OCI-LY7 (cell line): ENCODE results near the gene XRCC4. TPM values are rescaled to one million over a fixed set of nuclear protein-coding genes. Genes with fewer than 3 reads are reported as not detected.

Source experiments
- BruUV-seq: library from RNA; stranded (reverse); fragments of 400-500 nt; replicated peaks from 2 replicates; lab custom pipeline; 2021; lab: Mats Ljungman, UMichigan
- CTCF ChIA-PET: fragments of 300-600 bp; sonication (Branson Sonifier 250); formaldehyde crosslinking; loops from one replicate; lab custom pipeline; 2022; ENCODE audit warnings: antibody characterized with exemption; ENCODE audit not compliant: unreplicated experiment; lab: Charles Lee
- POLR2A ChIA-PET: fragments of 300-600 bp; sonication (Branson Sonifier 250); formaldehyde crosslinking; loops from one replicate; lab custom pipeline; 2022; ENCODE audit warnings: antibody characterized with exemption; lab: Charles Lee
- DNase-seq: peaks from one replicate; pipeline ENCODE4 v3.0.0-alpha.2; 2015; ENCODE audit warnings: low spot score
- H2AFZ ChIP-seq: fragments of 200-600 bp; sonication (generic), shearing (Covaris generic); 2 replicates; pipeline ENCODE4 v1.6.1; 2014; ENCODE audit warnings: mild to moderate bottlenecking, antibody characterized with exemption, low read length, moderate library complexity
- H3K27ac ChIP-seq: fragments of 200-600 bp; sonication (generic); 2 replicates; pipeline ENCODE4 v1.5.1; 2014; ENCODE audit warnings: mixed run types, low read depth, mild to moderate bottlenecking, moderate library complexity, low read length, inconsistent platforms; ENCODE audit not compliant: poor library complexity, severe bottlenecking
- H3K36me3 ChIP-seq: fragments of 200-600 bp; sonication (generic); 2 replicates; pipeline ENCODE4 v1.6.1; 2014; ENCODE audit warnings: mild to moderate bottlenecking, antibody characterized with exemption, low read length, moderate library complexity, mixed read lengths; ENCODE audit not compliant: insufficient read depth
- H3K4me1 ChIP-seq: fragments of 200-600 bp; sonication (generic); 2 replicates; pipeline ENCODE4 v1.5.1; 2014; ENCODE audit warnings: mild to moderate bottlenecking, low read length; ENCODE audit not compliant: insufficient read depth, poor library complexity, severe bottlenecking
- H3K4me2 ChIP-seq: fragments of 200-600 bp; sonication (generic); 2 replicates; pipeline ENCODE4 v1.6.1; 2014; ENCODE audit warnings: mild to moderate bottlenecking, low read length
- H3K4me3 ChIP-seq: fragments of 200-600 bp; sonication (generic); 2 replicates; pipeline ENCODE4 v1.5.1; 2014; ENCODE audit warnings: mild to moderate bottlenecking, low read depth, low read length; ENCODE audit not compliant: poor library complexity, severe bottlenecking
- H3K79me2 ChIP-seq: fragments of 200-600 bp; sonication (generic); 2 replicates; pipeline ENCODE4 v1.6.1; 2016; ENCODE audit warnings: low read depth, mild to moderate bottlenecking, low read length, moderate library complexity, mixed read lengths; ENCODE audit not compliant: insufficient read depth
- H3K9me2 ChIP-seq: fragments of 200-600 bp; sonication (generic); 2 replicates; pipeline ENCODE4 v1.6.1; 2016; ENCODE audit warnings: mild to moderate bottlenecking, low read length, mixed read lengths; ENCODE audit not compliant: insufficient read depth
- H3K9me3 ChIP-seq: fragments of 200-600 bp; sonication (generic); 2 replicates; pipeline ENCODE4 v1.6.1; 2014; ENCODE audit warnings: mild to moderate bottlenecking, mixed run types, low read length, mixed read lengths
- H4K20me1 ChIP-seq: fragments of 200-600 bp; sonication (generic); 2 replicates; pipeline ENCODE4 v1.6.1; 2014; ENCODE audit warnings: mild to moderate bottlenecking, antibody characterized with exemption, low read length, moderate library complexity, mixed read lengths; ENCODE audit not compliant: insufficient read depth
- CTCF ChIP-seq: fragments of 200-600 bp; sonication (generic); conservative IDR thresholded peaks from 2 replicates; pipeline ENCODE4 v1.5.1; 2014; ENCODE audit warnings: mild to moderate bottlenecking, antibody characterized with exemption, low read length, moderate library complexity, mixed read lengths
- EZH2phosphoT487 ChIP-seq: fragments of 200-600 bp; sonication (generic); IDR thresholded peaks from 2 replicates; pipeline ENCODE4 v1.6.1; 2018; ENCODE audit warnings: low read depth, borderline replicate concordance, mild to moderate bottlenecking, mixed run types, antibody characterized with exemption, low read length, moderate library complexity, mixed read lengths
- intact Hi-C: fragments of 100-400 bp; cut with micrococcal nuclease; formaldehyde crosslinking; loops from one replicate; pipeline ENCODE4 v1.10.0; 2022; ENCODE audit not compliant: unreplicated experiment
- total RNA-seq, 2 experiments: library from RNA; depleted of rRNA in 1 of 2; stranded (reverse); fragments of >200 nt in 1 of 2; shearing (Covaris generic) in 1 of 2; gene quantifications; 2 replicates each; pipeline ENCODE4 v1.2.3, GENCODE V29; 2014 to 2022

Gene XRCC4
- total RNA-seq, 2 experiments from 2014 or later, result 14.5 to 23.3 TPM

GRCh38 chr5:83306572-83307241 is 229.4 kb downstream of the XRCC4 start:
- intact Hi-C loops, result no loop called here
- no TSS peak for BruUV-seq
- ChIA-PET POLR2A (interaction anchor here (0.7 kb wide), 1 partner anchor 17 kb away, joined by 3 read pairs; no protein-coding TSS in a partner anchor), CTCF (no interaction called here)
- H3K4me3 ChIP-seq, result no peak overlapping the region
- no peaks in the 10 kb centered on the region for H3K9me2 ChIP-seq
- H3K4me1 ChIP-seq, result no peaks in the 10 kb centered on the region
- no peaks in the 10 kb centered on the region for H3K79me2 ChIP-seq
- H3K9me3 ChIP-seq, result no peaks in the 10 kb centered on the region
- DNase-seq, result no peak
- H3K27ac ChIP-seq, result no peak overlapping the region
- H3K4me2 ChIP-seq, result no peak overlapping the region
- no peak for TF ChIP-seq EZH2phosphoT487
- TF ChIP-seq CTCF, result no peak
- H4K20me1 ChIP-seq, result no peaks in the 10 kb centered on the region
- no peak overlapping the region for H2AFZ ChIP-seq
- no peaks in the 10 kb centered on the region for H3K36me3 ChIP-seq

DNA sequence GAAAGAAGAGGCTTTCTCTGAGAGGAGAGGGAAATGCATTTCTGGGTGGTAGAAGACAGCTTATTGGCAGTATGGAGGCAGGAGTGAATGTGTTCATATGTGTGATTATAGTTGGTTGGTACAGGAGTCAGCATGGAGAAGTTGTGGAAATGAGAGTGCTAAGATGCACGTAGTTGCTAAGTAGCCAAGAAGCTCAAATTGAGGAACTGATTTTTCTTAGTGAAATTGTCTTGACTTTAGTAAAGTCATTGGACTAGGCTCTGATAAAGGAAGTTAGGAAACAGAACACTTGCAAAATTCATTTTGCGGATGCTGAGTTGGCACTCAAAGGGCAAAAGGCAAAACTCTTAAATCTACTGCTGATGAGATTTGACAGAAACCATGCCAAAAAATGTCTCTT is 235.3 kb downstream of the XRCC4 start:
- BruUV-seq, result no TSS peak
- H3K79me2 ChIP-seq, result no peaks in the 10 kb centered on the region
- ChIA-PET CTCF (no interaction called here), POLR2A (interaction anchor here (0.7 kb wide), 1 partner anchor 153 kb away, joined by 6 read pairs; no protein-coding TSS in a partner anchor)
- H3K4me3 ChIP-seq, result no peak overlapping the region
- H3K4me2 ChIP-seq, result no peak overlapping the region
- no peak overlapping the region for H2AFZ ChIP-seq
- H4K20me1 ChIP-seq, result no peaks in the 10 kb centered on the region
- H3K36me3 ChIP-seq, result no peaks in the 10 kb centered on the region
- no peaks in the 10 kb centered on the region for H3K4me1 ChIP-seq
- intact Hi-C loops, result no loop called here
- no peak overlapping the region for H3K27ac ChIP-seq
- H3K9me2 ChIP-seq, result no peaks in the 10 kb centered on the region
- no peak for DNase-seq
- TF ChIP-seq EZH2phosphoT487, result no peak
- no peak for TF ChIP-seq CTCF
- H3K9me3 ChIP-seq, result no peaks in the 10 kb centered on the region

DNA sequence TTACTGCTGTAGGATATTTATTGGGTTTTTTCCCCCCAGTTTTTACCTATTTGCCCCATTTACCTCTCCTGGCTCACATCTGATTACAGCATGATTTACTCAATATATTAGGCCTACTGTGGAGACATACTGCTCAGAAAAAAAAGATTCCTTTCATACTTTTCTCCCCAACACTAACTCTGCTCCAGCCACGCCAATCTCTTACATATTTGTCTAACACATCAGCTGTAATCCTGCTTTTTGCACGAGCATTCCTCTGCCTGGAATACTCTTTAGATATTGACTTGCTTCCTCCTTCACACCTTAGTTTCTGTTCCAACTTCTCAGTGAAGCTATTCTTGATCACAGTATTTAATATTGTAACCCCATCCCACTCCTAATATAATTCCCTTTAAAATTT is 236.1 kb downstream of the XRCC4 start:
- BruUV-seq, result no TSS peak
- Histone ChIP-seq H3K4me3 (no peak overlapping the region), H3K36me3 (no peaks in the 10 kb centered on the region), H2AFZ (no peak overlapping the region), H3K4me1 (no peaks in the 10 kb centered on the region), H3K4me2 (no peak overlapping the region), H3K79me2 (no peaks in the 10 kb centered on the region), H3K9me2 (no peaks in the 10 kb centered on the region), H3K27ac (no peak overlapping the region), H4K20me1 (no peaks in the 10 kb centered on the region), H3K9me3 (no peaks in the 10 kb centered on the region)
- DNase-seq, result no peak
- intact Hi-C loops, result no loop called here
- TF ChIP-seq EZH2phosphoT487 (no peak), CTCF (no peak)
- POLR2A ChIA-PET, result interaction anchor here (0.7 kb wide), 1 partner anchor 154 kb away, joined by 6 read pairs; no protein-coding TSS in a partner anchor
- CTCF ChIA-PET, result no interaction called here
